Stimulated activated CD4-positive, alpha-beta T cell treated with anti-CD3 and anti-CD28 coated beads, Interleukin-12 subunit alpha, Interleukin-12 subunit beta, amount 100 ng/mL, for 48 hours (primary cell): ENCODE data around the gene SYT8.
"Not testable (repeated sequence)": the region's sequence is repeated elsewhere in the genome, so short reads cannot be mapped to it uniquely, and the experiment has no call there.

Experiments
- DNase-seq, 3 donors: peaks; one replicate each; pipeline ENCODE4 v3.0.0-alpha.2; 2020; ENCODE audit warnings: low read depth in 2 of 3, low spot score in 1 of 3

Gene SYT8

DNA sequence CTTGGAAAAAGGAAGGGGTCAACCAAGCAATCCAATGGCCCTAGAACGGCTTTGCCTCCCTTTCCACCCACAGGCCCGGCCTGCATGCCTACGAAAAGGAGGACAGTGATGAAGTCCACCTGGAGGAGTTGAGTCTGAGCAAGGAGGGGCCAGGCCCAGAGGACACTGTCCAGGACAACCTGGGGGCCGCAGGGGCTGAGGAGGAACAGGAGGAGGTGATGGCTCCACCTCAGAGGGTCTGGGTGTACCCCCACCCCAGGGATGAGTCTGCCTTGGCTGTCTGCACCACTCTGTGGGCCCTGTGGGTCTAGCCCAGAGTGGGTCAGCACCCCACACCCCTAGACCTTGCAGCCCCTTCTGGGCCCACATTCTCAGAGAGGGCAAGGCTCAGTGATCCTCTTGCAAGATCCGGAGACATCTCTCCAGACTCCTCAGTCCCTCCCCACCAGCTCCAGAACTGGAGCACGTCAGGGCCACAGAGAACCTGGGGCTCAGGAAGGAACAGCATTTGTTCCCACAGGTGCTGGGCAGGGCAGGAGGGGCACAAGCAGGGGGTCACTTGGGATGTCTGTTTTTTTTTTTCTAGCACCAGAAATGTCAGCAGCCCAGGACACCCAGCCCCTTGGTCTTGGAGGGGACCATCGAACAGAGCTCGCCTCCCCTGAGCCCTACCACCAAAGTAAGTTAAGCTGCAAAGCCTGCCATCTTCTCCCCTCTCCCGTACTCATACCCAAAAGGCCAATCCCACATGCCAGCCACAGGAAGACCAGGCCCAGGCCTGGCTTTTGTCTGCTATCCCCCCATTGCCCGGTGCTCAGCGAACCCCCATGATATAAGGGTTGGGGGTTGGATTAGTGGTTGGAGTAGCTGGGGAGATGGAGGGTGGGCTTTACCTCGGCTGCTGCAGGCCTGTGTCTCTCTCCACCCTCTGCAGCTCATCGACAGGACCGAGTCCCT is 48.8 kb downstream of the SYT8 start:
- DNase-seq = no peak

DNA sequence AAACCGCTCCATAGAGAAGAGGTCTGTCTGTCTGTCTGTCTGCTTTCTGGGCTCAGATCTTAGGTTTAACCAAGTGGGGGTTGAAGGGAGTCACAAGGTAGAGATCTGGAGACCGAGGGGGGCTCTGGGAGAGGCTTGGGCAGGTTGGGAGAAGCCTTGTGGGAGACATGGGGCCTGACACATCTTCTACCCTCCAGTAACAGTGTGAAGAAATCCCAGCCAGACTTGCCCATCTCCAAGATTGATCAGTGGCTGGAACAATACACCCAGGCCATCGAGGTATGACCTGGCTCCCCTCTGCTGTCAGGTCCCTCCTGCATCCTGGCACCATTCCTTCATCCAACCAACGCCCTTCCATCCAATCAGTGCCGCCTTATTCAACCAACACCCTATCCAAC is 49.5 kb downstream of the SYT8 start:
- DNase-seq = no peak

DNA sequence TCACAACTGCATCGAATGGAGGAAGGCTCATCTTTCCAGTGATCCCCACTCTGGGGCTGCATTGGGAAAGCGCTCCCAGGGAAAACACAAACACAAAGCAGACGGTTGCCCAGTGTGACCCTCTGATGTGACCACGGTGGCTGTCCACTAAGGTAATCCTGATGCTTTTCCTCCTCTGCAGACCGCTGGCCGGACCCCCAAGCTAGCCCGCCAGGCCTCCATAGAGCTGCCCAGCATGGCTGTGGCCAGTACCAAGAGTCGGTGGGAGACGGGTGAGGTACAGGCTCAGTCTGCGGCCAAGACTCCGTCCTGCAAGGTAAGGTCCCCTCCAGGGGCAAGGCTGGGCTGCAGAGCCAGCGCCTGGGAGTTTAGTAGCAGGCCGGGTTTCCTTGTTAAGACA is 51.8 kb downstream of the SYT8 start:
- not testable (repeated sequence) for DNase-seq
